Stimulated activated CD4-positive, alpha-beta T cell treated with anti-CD3 and anti-CD28 coated beads, Interleukin-15, amount 100 ng/mL, for 48 hours (primary cell): ENCODE measurements around the gene NDRG3.
A peak's percentile ranks its signal among the peaks of the same experiment; 100 is the strongest.

Experiments used
- DNase-seq, 2 donors: peaks; one replicate each; pipeline ENCODE4 v3.0.0-alpha.2; 2020; ENCODE audit warnings: low read depth in 2 of 2

The NDRG3 gene

GRCh38 chr20:36745927-36746659 is at the start of gene NDRG3:
TSS of gene NDRG3 (minus strand) at chr20:36746090. CDS start at chr20:36721735, 24,355 bp downstream.
- DNase-seq: peak; percentile 88 to 89

- DNase-seq: no peak
Observed at GRCh38 chr20:36794116-36794474, 48.2 kb upstream of the NDRG3 start.

- no peak for DNase-seq
Observed at GRCh38 chr20:36793294-36794115, 47.6 kb upstream of the NDRG3 start.

- no peak for DNase-seq
Observed at GRCh38 chr20:36792422-36792821, 46.5 kb upstream of the NDRG3 start.

GRCh38 chr20:36791862-36792261 is 46.0 kb upstream of the NDRG3 start:
- no peak for DNase-seq

GRCh38 chr20:36786663-36787062 is 40.8 kb upstream of the NDRG3 start:
- no peak for DNase-seq

- no peak for DNase-seq
Observed at GRCh38 chr20:36786246-36786645, 40.4 kb upstream of the NDRG3 start.

GRCh38 chr20:36785308-36785707 is 39.4 kb upstream of the NDRG3 start:
- no peak for DNase-seq

GRCh38 chr20:36784900-36785299 is 39.0 kb upstream of the NDRG3 start:
- DNase-seq: no peak

GRCh38 chr20:36784116-36784515 is 38.2 kb upstream of the NDRG3 start:
- no peak for DNase-seq

- DNase-seq: no peak
Observed at GRCh38 chr20:36779656-36780025, 33.8 kb upstream of the NDRG3 start.

- DNase-seq: no peak
Observed at GRCh38 chr20:36778831-36779655, 33.2 kb upstream of the NDRG3 start.

- DNase-seq: no peak
Observed at GRCh38 chr20:36777576-36777975, 31.7 kb upstream of the NDRG3 start.

GRCh38 chr20:36777167-36777566 is 31.3 kb upstream of the NDRG3 start:
- no peak for DNase-seq

- no peak for DNase-seq
Observed at GRCh38 chr20:36775826-36776225, 29.9 kb upstream of the NDRG3 start.

- no peak for DNase-seq
Observed at GRCh38 chr20:36775196-36775595, 29.3 kb upstream of the NDRG3 start.

- peak; percentile 96 to 97 for DNase-seq
Observed at GRCh38 chr20:36773597-36774390, 27.9 kb upstream of the NDRG3 start, which contains the start of gene DSN1. TSS of gene DSN1 (minus strand) at chr20:36773763. CDS start at chr20:36771458, 2,305 bp downstream.

GRCh38 chr20:36773107-36773596 is 27.3 kb upstream of the NDRG3 start:
- no peak for DNase-seq

GRCh38 chr20:36770680-36771079 is 24.8 kb upstream of the NDRG3 start:
- no peak for DNase-seq

- no peak for DNase-seq
Observed at GRCh38 chr20:36768768-36769430, 23.0 kb upstream of the NDRG3 start.

- DNase-seq: no peak
Observed at GRCh38 chr20:36761125-36761524, 15.2 kb upstream of the NDRG3 start.
